Measurements from ENCODE around the gene SLC22A4. TPM values are rescaled to one million over a fixed set of nuclear protein-coding genes. Genes with fewer than 3 reads are reported as not detected.
A peak's percentile ranks its signal among the peaks of the same experiment; 100 is the strongest.

Gene SLC22A4
- 1 to 10 TPM in 1 of 2 experiments, under 1 TPM in 1; 0.95 to 1.3 TPM for total RNA-seq

DNA sequence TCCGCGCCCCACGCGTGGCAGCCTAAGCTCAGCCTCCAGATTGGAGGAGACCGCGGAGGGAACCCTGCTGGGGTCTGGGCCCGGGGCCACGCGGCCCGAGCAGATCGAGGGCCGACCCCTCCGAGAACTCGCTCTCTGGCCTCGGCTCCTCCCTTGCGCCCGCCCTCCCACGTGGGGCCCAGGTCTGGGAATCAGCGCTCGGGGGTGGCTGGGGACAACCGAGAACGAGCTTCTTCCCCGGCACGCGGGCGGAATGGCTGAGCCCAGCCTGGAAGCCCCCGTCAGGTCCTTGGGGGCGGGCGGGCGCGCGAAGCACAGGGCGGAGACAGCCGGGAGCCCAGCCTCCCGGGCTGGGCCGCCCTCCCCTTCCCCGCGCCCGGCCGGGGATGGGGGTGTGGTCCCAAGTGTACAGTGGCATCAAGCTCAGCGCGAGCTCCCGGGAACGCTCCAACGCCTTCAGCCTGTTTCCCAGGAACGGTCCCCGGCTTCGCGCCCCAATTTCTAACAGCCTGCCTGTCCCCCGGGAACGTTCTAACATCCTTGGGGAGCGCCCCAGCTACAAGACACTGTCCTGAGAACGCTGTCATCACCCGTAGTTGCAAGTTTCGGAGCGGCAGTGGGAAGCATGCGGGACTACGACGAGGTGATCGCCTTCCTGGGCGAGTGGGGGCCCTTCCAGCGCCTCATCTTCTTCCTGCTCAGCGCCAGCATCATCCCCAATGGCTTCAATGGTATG lies at the start of gene SLC22A4:
SLC22A4 (plus strand) TSS at position 403 of the 736 bp plus-strand sequence; CDS start at position 626, 223 bp downstream.
- Mint-ChIP-seq H3K36me3 (no peaks in the 10 kb centered on the region), H3K4me1 (peaks cover 32% of the 10 kb centered on the region), H3K27ac (peak within 1 kb of the TSS; percentile 95), H3K27me3 (no peaks in the 10 kb centered on the region), H3K4me3 (peak within 1 kb of the TSS; percentile 89), H3K9me3 (no peaks in the 10 kb centered on the region)
- DNase-seq, result peak; percentile 96

DNA sequence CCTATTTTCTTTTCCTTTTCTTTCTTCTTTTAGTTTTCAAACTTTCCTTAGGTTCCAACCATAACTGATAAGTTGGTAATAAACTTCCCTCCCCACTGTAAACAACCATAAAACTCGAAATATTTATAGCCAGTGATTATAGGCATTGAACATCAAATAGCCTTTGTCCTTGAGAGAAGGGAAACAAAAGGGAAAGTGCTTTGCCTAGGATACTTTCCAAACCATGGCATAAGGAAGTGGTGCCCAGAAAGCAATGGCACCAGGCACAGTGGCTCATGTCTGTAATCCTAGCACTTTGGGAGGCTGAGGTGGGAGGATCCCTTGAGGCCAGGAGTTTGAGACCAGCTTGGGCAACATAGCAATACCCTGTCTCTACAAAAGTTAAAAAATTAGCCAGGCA lies 48.6 kb upstream of the SLC22A4 start:
- DNase-seq, result no peak
- Mint-ChIP-seq H3K4me1 (no peaks in the 10 kb centered on the region), H3K27me3 (no peaks in the 10 kb centered on the region), H3K9me3 (peaks cover 17% of the 10 kb centered on the region), H3K36me3 (peaks cover 3% of the 10 kb centered on the region), H3K27ac (no peak overlapping the region), H3K4me3 (no peak overlapping the region)

DNA sequence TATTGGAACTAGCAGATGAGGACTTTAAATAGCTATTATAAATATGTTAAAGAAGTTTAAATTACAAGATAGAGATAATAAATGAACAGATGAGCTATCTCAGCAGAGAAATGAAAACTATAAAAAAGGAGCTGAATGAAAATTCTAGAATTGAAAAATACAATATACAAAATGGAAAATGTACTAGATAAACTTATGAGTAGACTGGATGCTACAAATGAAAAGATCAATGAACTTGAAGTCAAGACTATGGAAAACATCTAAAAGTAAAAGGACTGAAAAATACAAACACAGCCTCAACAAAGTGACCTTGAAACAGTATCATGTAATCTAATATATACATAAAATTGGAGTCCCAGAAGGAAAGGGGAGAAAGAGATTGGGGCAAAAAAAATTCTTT lies 47.4 kb upstream of the SLC22A4 start:
- Mint-ChIP-seq H3K4me1 (no peaks in the 10 kb centered on the region), H3K27ac (no peak overlapping the region), H3K27me3 (no peaks in the 10 kb centered on the region), H3K4me3 (no peak overlapping the region), H3K36me3 (peaks cover 3% of the 10 kb centered on the region), H3K9me3 (peaks cover 17% of the 10 kb centered on the region)
- no peak for DNase-seq

DNA sequence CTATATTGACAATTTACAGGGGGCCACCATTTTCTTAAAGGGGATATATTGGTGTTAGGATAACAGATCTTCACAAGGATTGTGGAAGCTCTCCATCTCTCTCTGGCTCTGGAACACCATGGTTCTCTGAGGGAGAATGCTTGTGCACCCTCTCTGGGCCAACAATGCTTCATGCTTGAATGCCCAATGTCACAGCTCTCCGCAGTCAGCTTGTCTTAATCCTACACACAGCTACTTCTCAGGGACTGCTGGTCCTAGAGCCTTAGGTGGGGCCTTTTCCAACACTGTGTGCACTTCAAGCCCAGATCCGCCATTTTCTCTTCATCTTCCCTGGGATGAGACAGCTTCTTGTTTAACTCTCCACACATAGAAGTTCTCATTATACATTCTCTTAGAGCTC lies 43.6 kb upstream of the SLC22A4 start:
- Mint-ChIP-seq H3K9me3 (peaks cover 10% of the 10 kb centered on the region), H3K27me3 (peaks cover 1% of the 10 kb centered on the region), H3K36me3 (no peaks in the 10 kb centered on the region), H3K4me3 (no peak overlapping the region), H3K27ac (no peak overlapping the region), H3K4me1 (no peaks in the 10 kb centered on the region)
- DNase-seq, result no peak

DNA sequence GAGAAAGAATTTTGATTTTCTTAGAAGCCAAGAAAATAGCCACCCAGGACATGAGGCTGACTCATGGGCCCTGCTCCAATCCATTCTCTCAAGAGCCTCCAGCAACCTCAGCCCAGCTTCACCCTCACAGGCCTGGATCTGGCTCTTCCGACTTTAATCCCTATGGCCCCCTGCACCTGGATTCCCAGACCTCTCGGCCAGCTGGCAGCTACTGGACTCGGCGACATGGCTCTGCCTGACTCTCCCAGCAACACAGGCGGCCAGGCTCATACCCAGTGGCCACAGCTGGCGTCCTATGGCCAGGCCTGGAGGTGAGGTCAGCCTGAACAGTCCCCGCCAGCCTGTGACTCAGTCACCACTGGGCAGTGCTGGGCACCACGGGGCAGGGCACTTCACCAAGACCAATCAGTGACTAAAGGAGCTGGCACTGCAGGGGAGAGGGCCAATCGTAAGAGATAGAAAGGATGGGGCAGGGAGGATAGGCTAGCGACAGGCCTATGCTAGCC lies 42.9 kb upstream of the SLC22A4 start:
- DNase-seq, result no peak
- Mint-ChIP-seq H3K4me1 (no peaks in the 10 kb centered on the region), H3K27ac (no peak overlapping the region), H3K4me3 (no peak overlapping the region), H3K9me3 (peaks cover 6% of the 10 kb centered on the region), H3K27me3 (peaks cover 8% of the 10 kb centered on the region), H3K36me3 (no peaks in the 10 kb centered on the region)

DNA sequence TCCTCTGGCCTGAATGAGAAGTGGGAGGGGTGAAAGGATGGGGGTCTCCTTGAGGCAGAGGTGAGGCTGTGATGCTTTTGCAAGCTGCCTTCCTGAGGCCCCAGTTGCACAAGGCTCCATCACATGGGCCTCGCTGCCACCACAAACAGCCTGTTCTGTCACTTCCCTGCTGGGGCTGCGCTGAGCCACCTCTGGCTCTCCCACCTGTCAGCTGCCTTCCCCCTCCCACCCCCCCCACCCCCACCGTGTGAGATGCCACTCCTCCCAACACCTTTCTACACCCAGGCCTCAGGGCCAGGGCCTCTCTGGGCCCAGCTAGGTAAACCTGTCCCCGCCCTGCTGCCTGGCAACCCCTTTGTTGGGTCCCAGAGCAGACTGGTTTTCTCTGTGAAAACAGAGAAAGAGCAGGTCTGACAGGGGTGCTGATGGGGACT lies 41.2 kb upstream of the SLC22A4 start:
- Mint-ChIP-seq H3K4me3 (no peak overlapping the region), H3K27me3 (peaks cover 21% of the 10 kb centered on the region), H3K27ac (no peak overlapping the region), H3K4me1 (no peaks in the 10 kb centered on the region), H3K9me3 (no peaks in the 10 kb centered on the region), H3K36me3 (no peaks in the 10 kb centered on the region)
- DNase-seq, result no peak

DNA sequence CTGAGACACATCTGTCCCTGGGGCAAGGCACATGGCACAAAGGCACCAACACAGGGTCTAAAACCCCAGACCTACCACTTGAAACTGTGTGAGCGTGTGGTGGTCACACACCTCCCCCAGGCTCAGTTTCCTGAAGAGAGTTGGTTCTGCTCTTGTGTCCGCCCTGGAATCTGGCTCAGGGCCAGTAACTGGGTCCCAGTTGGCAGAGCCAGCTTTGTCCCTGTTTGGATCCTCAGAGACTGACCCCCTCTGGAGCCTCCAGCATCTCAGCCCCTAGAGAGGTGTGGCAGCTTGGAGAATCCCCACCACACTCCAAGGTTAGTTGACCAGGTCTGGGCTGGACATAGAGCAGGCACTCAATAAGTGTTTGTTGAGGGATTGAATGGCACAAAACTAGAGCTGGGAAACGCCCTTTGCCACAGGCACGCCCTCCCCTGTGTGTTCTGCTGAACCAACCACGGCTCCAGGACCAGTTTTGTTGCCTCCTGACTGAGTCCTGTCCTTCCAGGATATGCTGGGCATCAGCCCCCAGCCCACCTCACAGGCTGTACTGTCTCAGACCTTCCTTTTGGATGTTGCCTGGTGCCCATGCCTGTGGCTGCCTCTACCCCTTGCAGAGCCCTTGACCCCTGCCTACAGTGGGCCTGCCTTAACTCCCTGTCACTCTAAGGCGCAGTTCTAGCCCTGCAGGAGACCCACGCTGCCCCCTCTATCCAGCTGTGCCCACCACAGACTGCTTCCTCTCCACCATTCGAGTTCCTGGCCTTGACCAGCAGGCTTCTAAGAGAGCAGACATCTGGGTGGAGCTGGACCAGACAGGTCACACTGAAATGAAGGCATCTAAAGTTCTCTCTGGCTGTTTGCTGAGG lies 40.5 kb upstream of the SLC22A4 start:
- Mint-ChIP-seq H3K9me3 (no peaks in the 10 kb centered on the region), H3K4me1 (no peaks in the 10 kb centered on the region), H3K27me3 (peaks cover 25% of the 10 kb centered on the region), H3K4me3 (no peak overlapping the region), H3K36me3 (no peaks in the 10 kb centered on the region), H3K27ac (no peak overlapping the region)
- DNase-seq, result no peak

DNA sequence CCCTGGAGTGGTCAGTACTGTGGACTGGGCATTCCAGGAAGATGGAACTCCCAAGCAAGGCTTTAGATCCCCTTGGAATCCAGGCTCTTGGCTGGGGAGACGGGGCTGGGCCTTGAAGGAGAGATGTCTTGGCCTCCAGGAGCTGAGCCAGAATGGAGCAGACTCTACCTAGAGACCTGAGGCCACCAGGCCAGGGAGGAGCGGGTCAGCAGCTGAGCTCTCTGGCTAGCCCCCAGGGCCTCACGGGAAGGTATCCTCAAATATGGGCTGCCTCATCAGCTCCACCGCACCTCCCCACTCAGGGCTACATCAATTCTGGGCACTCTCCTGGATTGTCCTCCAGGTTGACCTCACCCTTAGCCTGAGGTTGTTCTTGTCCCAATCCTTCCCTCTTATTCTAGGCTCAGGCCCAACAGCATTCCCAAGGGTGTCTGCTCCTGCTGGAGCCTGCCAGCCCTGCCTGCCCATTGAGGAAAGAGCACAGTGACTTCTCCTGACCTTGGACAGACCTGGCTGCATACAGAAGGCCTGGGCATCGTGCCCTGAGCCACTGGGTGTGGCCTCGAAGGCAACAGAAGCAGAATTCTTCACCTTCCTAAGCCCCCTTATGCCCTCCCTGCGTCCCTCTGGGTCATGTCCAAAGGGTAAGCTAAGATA lies 39.7 kb upstream of the SLC22A4 start:
- H3K36me3 Mint-ChIP-seq, result no peaks in the 10 kb centered on the region
- no peaks in the 10 kb centered on the region for H3K4me1 Mint-ChIP-seq

DNA sequence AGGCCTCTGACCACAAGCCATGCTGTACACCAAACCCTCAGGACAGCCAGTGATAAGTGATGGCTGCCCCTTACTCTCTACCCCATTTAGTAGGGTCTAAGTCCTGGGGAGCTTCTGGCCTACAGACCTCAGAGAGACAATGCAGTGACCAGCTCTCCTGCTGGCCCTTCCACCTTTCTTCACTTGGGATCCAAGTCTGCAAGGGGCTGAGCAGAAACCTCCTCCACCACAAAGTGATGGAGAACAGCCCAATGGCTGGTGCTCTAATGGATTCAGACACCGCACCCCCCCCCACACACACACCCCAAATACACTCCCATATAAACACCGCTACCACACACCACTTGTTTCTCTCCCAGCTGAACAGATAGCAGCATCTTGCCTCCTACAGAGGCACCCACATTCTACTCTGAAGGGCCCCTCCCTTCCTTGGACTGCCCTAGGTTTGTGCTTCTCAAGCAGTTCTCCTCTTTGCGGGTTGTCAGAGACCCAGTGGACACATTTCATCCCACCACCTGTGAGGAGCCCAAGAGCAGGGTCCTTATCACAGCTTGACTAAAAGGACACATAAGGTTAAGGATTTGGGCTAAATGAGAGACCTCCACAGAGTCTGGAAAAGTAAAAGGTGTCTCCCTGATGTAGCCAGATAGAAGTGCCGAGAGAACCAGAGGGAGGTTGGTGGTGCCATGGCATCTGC lies 38.0 kb upstream of the SLC22A4 start:
- H3K27ac Mint-ChIP-seq, result no peak overlapping the region
- H3K27me3 Mint-ChIP-seq, result peaks cover 25% of the 10 kb centered on the region
- H3K9me3 Mint-ChIP-seq, result no peaks in the 10 kb centered on the region
- H3K4me3 Mint-ChIP-seq, result peak overlapping the region; percentile 29
- no peak for DNase-seq
- peaks cover 14% of the 10 kb centered on the region for H3K4me1 Mint-ChIP-seq
- H3K36me3 Mint-ChIP-seq, result no peaks in the 10 kb centered on the region

More for the DNA sequence above, 39.7 kb upstream of the SLC22A4 start:
- Mint-ChIP-seq H3K9me3 (no peaks in the 10 kb centered on the region), H3K27ac (no peak overlapping the region), H3K27me3 (peaks cover 25% of the 10 kb centered on the region), H3K4me3 (no peak overlapping the region)
- no peak for DNase-seq

DNA sequence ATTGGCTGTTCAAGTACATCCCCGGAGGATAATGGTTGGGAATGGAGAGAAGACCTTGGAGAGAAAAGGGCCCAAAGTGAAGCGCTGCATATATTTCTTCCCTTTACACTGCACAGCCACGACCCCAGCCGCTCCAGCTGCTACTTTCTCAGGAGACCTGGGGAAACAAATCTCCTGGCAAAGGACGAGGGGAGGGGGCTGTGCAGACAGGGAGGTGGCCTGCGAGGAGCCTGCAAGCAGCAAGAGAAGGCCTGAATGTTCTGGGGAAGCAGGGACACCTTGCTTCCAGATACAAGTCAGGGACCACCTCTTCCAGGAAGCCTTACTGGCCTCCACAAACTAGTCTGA lies 37.4 kb upstream of the SLC22A4 start:
- Mint-ChIP-seq H3K36me3 (no peaks in the 10 kb centered on the region), H3K27ac (no peak overlapping the region), H3K4me3 (peak overlapping the region; percentile 29), H3K9me3 (no peaks in the 10 kb centered on the region), H3K4me1 (peaks cover 15% of the 10 kb centered on the region), H3K27me3 (peaks cover 25% of the 10 kb centered on the region)
- DNase-seq, result no peak

DNA sequence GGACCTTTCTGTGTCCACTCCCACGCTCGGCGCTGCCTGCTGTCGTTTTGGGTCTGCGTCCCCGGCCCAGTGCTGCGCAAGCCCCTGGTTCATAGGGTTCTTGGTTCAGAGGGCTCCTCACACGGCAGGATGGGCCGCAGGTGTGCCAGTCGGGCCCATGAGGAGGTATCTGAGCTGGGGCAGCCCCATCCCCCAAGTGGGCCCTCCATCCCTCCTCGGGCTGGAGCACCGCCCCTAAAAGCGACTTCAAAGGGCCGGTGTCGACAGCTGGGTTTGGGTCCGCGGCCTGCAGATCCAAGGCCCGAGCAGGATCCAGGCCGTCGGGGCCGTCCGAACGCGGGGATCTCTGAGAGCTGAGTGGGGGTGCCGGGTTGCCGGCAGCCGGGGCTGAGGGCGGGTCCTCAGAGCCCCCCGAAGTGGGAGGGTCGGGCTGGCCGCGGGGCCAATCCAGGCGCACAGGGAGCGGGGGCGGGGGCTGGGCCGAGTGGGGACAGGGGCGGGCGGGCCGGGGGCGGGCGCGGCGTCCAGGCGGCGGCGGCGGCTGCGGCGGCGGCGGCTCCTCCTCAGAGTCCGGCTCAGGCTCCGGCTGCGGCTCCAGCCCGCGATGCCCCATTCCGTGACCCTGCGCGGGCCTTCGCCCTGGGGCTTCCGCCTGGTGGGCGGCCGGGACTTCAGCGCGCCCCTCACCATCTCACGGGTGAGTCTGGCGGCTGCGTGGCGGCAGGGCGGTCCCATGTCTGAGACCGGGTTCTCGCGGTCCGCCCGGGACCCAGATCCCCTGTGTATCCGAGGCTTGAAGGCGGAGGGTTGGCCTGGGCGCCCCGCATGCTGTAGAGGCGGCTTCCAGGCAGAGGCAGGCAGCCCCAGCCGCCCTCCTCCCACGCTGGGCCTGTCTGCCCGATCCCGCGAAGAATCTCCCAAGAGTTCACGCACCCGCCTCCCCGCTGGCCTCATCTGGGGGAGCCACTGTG lies 36.8 kb upstream of the SLC22A4 start, which contains the start of gene PDLIM4:
PDLIM4 (plus strand) TSS at position 566 of the 971 bp plus-strand sequence; CDS start at position 605, 39 bp downstream.
- H3K36me3 Mint-ChIP-seq, result no peaks in the 10 kb centered on the region
- DNase-seq, result no peak
- H3K4me1 Mint-ChIP-seq, result peaks cover 18% of the 10 kb centered on the region
- peak within 1 kb of the TSS; percentile 29 for H3K4me3 Mint-ChIP-seq
- H3K27me3 Mint-ChIP-seq, result peaks cover 25% of the 10 kb centered on the region
- H3K27ac Mint-ChIP-seq, result no peak within 1 kb of the TSS
- no peaks in the 10 kb centered on the region for H3K9me3 Mint-ChIP-seq

DNA sequence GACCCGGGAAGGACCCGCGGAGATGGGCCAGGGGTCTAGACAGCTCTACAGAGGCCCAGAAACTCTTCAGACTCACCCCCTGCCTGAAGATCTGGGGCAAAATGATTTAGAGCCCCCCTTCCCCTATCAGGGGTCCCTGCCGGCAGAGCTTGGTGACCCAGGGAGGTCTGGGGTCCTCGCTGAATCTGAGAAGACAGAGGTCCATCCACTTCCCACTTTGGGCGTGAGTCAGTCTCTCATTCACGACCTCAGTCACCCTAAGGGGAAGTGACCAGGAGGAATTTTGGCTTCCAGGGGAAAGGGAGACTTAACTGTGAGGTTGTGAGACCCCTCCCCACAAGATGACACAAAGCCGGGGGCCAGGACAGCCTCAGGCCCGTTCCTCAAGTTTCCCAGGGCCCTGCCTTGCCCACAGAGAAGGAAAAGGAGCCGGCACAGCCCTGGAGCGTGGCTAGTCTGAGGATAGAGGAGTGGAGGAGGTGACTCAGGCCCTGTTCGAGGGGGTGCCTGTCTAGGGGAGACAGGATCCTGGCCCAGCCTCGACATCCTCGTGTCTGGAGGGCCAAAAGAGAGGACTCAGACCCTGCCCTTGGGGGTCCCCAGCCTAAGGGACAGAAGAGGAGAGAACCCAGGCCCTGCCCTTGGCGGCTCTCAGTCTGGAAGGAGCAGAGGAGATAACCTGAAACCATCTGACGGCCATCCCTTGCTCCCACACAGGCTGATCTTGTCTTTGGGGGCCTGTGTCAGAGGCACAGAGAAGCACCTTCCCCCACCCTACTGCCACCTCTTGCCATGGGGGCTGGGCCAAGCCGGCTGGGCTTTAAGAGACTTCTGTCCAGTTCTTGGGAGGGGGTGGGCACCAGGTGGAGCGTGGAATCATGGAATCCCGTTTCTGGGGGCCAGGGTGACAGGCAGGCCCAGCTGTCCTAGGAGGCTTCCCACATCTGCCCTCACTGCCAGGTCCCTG lies 35.8 kb upstream of the SLC22A4 start:
- Mint-ChIP-seq H3K27me3 (peaks cover 25% of the 10 kb centered on the region), H3K9me3 (no peaks in the 10 kb centered on the region), H3K36me3 (no peaks in the 10 kb centered on the region), H3K27ac (no peak overlapping the region), H3K4me1 (peaks cover 23% of the 10 kb centered on the region), H3K4me3 (no peak overlapping the region)
- no peak for DNase-seq

Data from activated naive CD8-positive, alpha-beta T cell treated with anti-CD3 and anti-CD28 coated beads for 36 hours (primary cell).